Lower lobe of right lung (tissue), 2 donors: Measurements from ENCODE around the gene ACTG1. TPM values are rescaled to one million over a fixed set of nuclear protein-coding genes. Genes with fewer than 3 reads are reported as not detected.

Experiments used
- ATAC-seq, 2 donors: fragments of 200-7000 bp; cut with Tn5 transposase; one replicate each; pipeline ENCODE4 v1.9.1; 2020 to 2022; ENCODE audit warnings: mild to moderate bottlenecking in 2 of 2, moderate library complexity in 2 of 2
- DNase-seq: peaks from one replicate; pipeline ENCODE4 v3.0.0-alpha.2; 2020
- H3K27ac ChIP-seq: fragments of 200-600 bp; one replicate; pipeline ENCODE4 v1.8.0; 2022
- H3K27me3 ChIP-seq: fragments of 200-600 bp; one replicate; pipeline ENCODE4 v1.8.0; 2022; ENCODE audit warnings: low read depth
- H3K36me3 ChIP-seq: fragments of 200-600 bp; one replicate; pipeline ENCODE4 v1.8.0; 2022; ENCODE audit warnings: mild to moderate bottlenecking
- H3K4me1 ChIP-seq: fragments of 200-600 bp; one replicate; pipeline ENCODE4 v1.8.0; 2022
- H3K4me3 ChIP-seq: fragments of 200-600 bp; one replicate; pipeline ENCODE4 v1.8.0; 2022; ENCODE audit warnings: mild to moderate bottlenecking
- H3K9me3 ChIP-seq: fragments of 200-600 bp; one replicate; pipeline ENCODE4 v1.8.0; 2022
- intact Hi-C: fragments of 100-400 bp; cut with DNase I; formaldehyde crosslinking; loops from one replicate; pipeline ENCODE4 v1.11.0; 2022
- total RNA-seq: library from RNA; stranded (reverse); fragmentation: NEBNext Ultra II Directional; extraction: Animal tissue kit (Norgen Biotek cat#: 25700); gene quantifications from one replicate; pipeline ENCODE4 v1.2.1, GENCODE V29; 2021
- TF ChIP-seq, protein P1 (sequence below): fragments of 200-600 bp; IDR thresholded peaks from one replicate; pipeline ENCODE4 v1.8.0; 2022; ENCODE audit warnings: antibody characterized with exemption, mild to moderate bottlenecking
- donor health status: DM: no; HTN: yes; CAD: no; lungs with severe emphysema.

Gene ACTG1
- total RNA-seq, 1 donor from 2014 or later = 1,821 TPM

DNA sequence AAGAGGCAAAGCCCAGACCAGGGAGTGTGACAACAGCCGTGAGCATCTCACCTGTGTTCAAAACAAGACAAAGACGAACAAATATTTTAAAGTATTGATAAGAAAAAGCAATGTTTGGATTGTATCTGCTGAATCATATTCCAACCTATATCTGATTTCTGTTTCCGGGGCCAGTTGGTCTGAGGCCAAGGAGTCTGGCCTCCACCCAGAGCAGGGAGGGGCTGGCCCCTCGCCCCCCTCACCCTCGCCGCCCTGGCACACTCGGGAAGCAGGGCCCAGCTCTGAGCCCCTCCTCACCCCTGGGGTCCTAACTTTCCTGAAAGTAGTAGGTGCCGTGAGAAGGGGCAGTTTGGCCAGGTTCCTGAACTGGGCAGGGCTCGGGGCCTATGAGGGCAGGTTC is 48.0 kb downstream of the ACTG1 start:
- H3K36me3 ChIP-seq = peaks cover 30% of the 10 kb centered on the region
- no peaks in the 10 kb centered on the region for H3K27me3 ChIP-seq
- no peaks in the 10 kb centered on the region for H3K4me1 ChIP-seq
- no peaks in the 10 kb centered on the region for H3K9me3 ChIP-seq
- H3K27ac ChIP-seq = no peak overlapping the region
- intact Hi-C loops = no loop called here
- TF ChIP-seq, protein P1, sequence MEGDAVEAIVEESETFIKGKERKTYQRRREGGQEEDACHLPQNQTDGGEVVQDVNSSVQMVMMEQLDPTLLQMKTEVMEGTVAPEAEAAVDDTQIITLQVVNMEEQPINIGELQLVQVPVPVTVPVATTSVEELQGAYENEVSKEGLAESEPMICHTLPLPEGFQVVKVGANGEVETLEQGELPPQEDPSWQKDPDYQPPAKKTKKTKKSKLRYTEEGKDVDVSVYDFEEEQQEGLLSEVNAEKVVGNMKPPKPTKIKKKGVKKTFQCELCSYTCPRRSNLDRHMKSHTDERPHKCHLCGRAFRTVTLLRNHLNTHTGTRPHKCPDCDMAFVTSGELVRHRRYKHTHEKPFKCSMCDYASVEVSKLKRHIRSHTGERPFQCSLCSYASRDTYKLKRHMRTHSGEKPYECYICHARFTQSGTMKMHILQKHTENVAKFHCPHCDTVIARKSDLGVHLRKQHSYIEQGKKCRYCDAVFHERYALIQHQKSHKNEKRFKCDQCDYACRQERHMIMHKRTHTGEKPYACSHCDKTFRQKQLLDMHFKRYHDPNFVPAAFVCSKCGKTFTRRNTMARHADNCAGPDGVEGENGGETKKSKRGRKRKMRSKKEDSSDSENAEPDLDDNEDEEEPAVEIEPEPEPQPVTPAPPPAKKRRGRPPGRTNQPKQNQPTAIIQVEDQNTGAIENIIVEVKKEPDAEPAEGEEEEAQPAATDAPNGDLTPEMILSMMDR = no peak
- H3K4me3 ChIP-seq = no peak overlapping the region
- DNase-seq = no peak
- ATAC-seq = no peak

DNA sequence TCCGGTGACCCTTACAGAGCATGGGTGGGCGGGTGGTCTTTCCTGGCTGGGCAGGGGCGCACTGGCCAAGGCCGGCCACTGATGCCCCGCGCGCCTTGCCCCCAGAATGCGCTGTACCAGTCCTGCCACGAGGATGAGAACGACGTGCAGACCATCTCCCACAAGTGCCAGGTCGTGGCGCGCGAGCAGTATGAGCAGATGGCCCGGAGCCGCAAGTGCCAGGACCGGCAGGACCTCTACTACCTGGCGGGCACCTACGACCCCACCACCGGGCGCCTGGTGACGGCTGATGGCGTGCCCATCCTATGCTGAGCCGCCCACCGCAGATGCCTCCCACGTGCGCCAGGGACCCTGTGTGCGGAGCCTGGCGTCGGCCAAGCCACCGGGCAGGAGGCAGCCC is 49.1 kb downstream of the ACTG1 start:
- H3K36me3 ChIP-seq = peaks cover 39% of the 10 kb centered on the region

DNA sequence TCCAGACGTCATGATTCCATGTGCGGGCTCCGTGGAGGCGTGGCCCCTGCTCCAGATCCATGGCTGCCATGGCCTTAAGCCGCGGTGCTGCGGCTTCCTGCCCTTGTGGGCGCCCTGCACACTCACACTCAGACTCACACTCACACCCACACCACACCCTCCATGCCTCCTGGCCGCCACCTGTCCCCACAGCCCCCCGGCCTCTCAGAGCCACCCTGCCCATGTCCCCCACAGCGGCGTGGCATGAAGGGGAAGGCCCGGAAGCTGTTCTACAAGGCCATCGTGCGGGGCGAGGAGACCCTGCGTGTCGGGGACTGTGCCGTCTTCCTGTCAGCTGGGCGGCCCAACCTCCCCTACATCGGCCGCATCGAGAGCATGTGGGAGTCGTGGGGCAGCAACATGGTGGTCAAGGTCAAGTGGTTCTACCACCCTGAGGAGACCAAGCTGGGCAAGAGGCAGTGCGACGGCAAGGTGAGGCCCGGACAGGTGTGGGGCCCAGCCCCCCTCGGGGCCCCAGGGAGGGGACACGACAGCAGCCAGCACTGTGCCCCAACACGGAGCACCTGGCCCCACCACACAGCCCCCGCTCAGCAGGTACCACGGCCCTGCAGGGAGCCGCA is 50.0 kb downstream of the ACTG1 start:
- ATAC-seq (no peak), DNase-seq (no peak)
- TF ChIP-seq, protein P1 = no peak
- H3K9me3 ChIP-seq = no peaks in the 10 kb centered on the region
- no peak overlapping the region for H3K4me3 ChIP-seq
- no peaks in the 10 kb centered on the region for H3K27me3 ChIP-seq
- intact Hi-C loops = no loop called here
- no peaks in the 10 kb centered on the region for H3K4me1 ChIP-seq
- peaks cover 45% of the 10 kb centered on the region for H3K36me3 ChIP-seq
- H3K27ac ChIP-seq = no peak overlapping the region

More for the DNA sequence above, 49.1 kb downstream of the ACTG1 start:
- Histone ChIP-seq H3K4me1 (no peaks in the 10 kb centered on the region), H3K27me3 (no peaks in the 10 kb centered on the region), H3K4me3 (no peak overlapping the region), H3K9me3 (no peaks in the 10 kb centered on the region), H3K27ac (no peak overlapping the region)
- ATAC-seq (no peak), DNase-seq (no peak)
- intact Hi-C loops = no loop called here
- TF ChIP-seq, protein P1 = no peak

DNA sequence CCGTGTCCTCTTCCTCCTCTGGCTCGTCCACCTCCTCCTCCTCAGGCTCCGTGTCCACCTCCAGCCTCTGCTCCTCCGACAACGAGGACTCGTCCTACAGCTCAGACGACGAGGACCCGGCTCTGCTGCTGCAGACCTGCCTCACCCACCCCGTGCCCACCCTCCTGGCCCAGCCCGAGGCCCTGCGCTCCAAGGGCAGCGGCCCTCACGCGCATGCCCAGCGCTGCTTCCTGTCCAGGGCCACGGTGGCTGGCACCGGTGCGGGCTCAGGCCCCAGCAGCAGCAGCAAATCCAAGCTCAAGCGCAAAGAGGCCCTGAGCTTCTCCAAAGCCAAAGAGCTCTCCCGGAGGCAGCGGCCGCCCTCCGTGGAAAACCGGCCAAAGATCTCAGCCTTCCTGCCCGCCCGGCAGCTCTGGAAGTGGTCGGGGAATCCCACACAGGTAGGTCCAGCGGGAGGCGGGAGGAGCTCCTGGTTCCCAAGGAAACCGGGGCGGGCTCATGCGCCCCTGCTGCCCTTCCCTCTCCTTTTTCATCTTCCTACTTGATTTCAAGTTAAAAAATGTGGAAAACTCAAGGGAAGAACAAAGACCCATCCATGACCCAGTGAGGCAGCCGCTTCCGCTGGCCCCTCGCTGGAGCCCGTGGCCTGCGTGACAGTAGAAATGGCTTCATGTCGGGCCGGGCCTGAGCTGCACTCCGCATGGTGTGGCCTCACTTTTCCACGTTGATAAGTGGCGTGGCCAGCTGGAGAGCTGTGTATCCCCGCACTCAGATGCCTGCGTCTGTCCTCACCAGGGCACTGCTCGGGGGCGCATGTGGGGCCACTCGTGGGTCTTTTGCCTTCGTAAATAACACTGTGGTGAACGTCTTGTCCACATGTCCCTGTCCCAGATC is 50.7 kb downstream of the ACTG1 start:
- DNase-seq = no peak
- Histone ChIP-seq H3K9me3 (no peaks in the 10 kb centered on the region), H3K36me3 (peaks cover 45% of the 10 kb centered on the region), H3K4me1 (no peaks in the 10 kb centered on the region), H3K27ac (no peak overlapping the region), H3K27me3 (no peaks in the 10 kb centered on the region), H3K4me3 (no peak overlapping the region)
- intact Hi-C loops = no loop called here
- TF ChIP-seq, protein P1 = no peak
- no peak for ATAC-seq

DNA sequence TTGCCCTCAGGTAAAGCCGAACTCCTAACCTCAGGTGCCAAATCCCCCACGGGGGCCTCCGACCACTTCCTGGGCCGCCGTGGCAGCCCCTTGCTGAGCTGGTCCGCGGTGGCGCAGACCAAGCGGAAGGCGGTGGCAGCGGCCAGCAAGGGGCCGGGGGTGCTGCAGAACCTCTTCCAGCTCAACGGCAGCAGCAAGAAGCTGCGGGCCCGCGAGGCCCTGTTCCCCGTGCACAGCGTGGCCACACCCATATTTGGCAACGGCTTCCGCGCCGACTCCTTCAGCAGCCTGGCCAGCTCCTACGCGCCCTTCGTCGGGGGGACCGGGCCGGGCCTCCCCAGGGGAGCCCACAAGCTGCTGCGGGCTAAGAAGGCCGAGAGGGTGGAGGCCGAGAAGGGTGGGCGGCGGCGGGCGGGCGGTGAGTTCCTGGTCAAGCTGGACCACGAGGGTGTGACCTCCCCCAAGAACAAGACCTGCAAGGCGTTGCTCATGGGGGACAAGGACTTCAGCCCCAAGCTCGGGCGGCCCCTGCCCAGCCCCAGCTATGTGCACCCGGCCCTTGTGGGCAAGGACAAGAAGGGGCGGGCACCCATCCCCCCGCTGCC is 51.6 kb downstream of the ACTG1 start:
- H3K4me3 ChIP-seq = no peak overlapping the region
- peak; percentile 79 for DNase-seq
- H3K4me1 ChIP-seq = no peaks in the 10 kb centered on the region

More for the DNA sequence above, 51.6 kb downstream of the ACTG1 start:
- Histone ChIP-seq H3K27me3 (no peaks in the 10 kb centered on the region), H3K9me3 (no peaks in the 10 kb centered on the region), H3K27ac (no peak overlapping the region), H3K36me3 (peaks cover 45% of the 10 kb centered on the region)
- intact Hi-C loops = no loop called here
- peak; percentile 19 to 40 for ATAC-seq
- TF ChIP-seq, protein P1 = no peak

Other genes starting within 250 kb of the ACTG1 start
- gene SLC38A10, start 217.5 kb downstream of the ACTG1 start, total RNA-seq = 98.1 TPM
- gene BAHCC1, start 117.3 kb downstream of the ACTG1 start, total RNA-seq = 19.9 TPM
- gene FSCN2, start 15.6 kb upstream of the ACTG1 start, total RNA-seq = 3.3 TPM
- gene FAAP100, start 39.6 kb upstream of the ACTG1 start, total RNA-seq = 26.0 TPM
- gene NPLOC4, start 124.3 kb upstream of the ACTG1 start, total RNA-seq = 69.6 TPM
- 1.1 TPM for gene TSPAN10, start 124.4 kb upstream of the ACTG1 start, total RNA-seq
- 2.0 TPM for gene PDE6G, start 143.7 kb upstream of the ACTG1 start, total RNA-seq
- 29.7 TPM for gene OXLD1, start 153.8 kb upstream of the ACTG1 start, total RNA-seq
- gene CCDC137, start 153.9 kb upstream of the ACTG1 start, total RNA-seq = 12.8 TPM
- 19.0 TPM for gene ARL16, start 171.0 kb upstream of the ACTG1 start, total RNA-seq
- 92.0 TPM for gene HGS, start 171.2 kb upstream of the ACTG1 start, total RNA-seq
- 35.0 TPM for gene MRPL12, start 190.6 kb upstream of the ACTG1 start, total RNA-seq
- 7.3 TPM for gene SLC25A10, start 199.5 kb upstream of the ACTG1 start, total RNA-seq